Kidney epithelial cell (primary cell): ENCODE data around the gene ATOH7. TPM values are rescaled to one million over a fixed set of nuclear protein-coding genes. Genes with fewer than 3 reads are reported as not detected.
A peak's percentile ranks its signal among the peaks of the same experiment; 100 is the strongest.
"Not testable (repeated sequence)": the region's sequence is repeated elsewhere in the genome, so short reads cannot be mapped to it uniquely, and the experiment has no call there.

Experiments used
- DNase-seq: peaks from one replicate; pipeline ENCODE4 v3.0.0-alpha.2; 2010; ENCODE audit warnings: low read depth
- H3K27me3 ChIP-seq: 2 replicates; pipeline ENCODE4 v1.6.0; 2011; ENCODE audit warnings: low read length; ENCODE audit not compliant: control insufficient read depth, insufficient read depth
- H3K36me3 ChIP-seq: 2 replicates; pipeline ENCODE4 v1.5.1; 2011; ENCODE audit warnings: low read length; ENCODE audit not compliant: control insufficient read depth, insufficient read depth
- H3K4me3 ChIP-seq: 2 replicates; pipeline ENCODE4 v1.5.1; 2011; ENCODE audit warnings: low read depth, mild to moderate bottlenecking, control low read depth, low read length
- total RNA-seq: library from RNA; depleted of rRNA; stranded (reverse); fragments of >200 nt; gene quantifications from 2 replicates; pipeline ENCODE4 v1.2.3, GENCODE V29; 2015
- TF ChIP-seq, protein P1 (sequence below): IDR thresholded peaks from 2 replicates; pipeline ENCODE4 v1.5.1; 2011; ENCODE audit warnings: mild to moderate bottlenecking, moderate library complexity, low read length, control low read depth, inconsistent platforms; ENCODE audit not compliant: insufficient read depth, poor library complexity, severe bottlenecking

Gene ATOH7
- total RNA-seq = not detected in 2 replicates

DNA sequence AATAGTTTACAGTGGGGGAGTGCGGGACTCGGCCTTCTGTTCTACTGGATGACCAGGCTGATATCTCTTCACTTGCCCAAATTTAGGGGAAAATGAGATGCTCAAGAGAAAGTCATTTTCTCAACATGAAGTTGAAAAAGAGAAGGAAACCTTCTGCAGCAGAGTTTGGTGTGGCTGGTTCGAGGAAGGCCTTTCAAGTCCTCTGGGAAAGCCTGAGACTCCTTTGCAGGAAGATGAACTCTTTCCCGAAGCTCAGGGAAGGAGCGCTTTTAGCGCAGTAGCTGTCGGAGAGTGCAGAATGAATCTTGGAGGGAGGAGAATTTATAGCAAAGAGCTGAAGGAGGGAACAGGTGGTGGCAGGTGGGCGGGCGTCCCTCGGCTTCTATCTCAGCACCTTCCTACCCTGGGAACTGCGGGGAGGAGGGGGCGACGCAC lies at the start of gene ATOH7:
ATOH7 (minus strand) TSS at position 297 of the 435 bp plus-strand sequence. CDS start 436 bp downstream, outside the sequence.
- H3K27me3 ChIP-seq = peaks cover 2% of the 10 kb centered on the region
- TF ChIP-seq, protein P1, sequence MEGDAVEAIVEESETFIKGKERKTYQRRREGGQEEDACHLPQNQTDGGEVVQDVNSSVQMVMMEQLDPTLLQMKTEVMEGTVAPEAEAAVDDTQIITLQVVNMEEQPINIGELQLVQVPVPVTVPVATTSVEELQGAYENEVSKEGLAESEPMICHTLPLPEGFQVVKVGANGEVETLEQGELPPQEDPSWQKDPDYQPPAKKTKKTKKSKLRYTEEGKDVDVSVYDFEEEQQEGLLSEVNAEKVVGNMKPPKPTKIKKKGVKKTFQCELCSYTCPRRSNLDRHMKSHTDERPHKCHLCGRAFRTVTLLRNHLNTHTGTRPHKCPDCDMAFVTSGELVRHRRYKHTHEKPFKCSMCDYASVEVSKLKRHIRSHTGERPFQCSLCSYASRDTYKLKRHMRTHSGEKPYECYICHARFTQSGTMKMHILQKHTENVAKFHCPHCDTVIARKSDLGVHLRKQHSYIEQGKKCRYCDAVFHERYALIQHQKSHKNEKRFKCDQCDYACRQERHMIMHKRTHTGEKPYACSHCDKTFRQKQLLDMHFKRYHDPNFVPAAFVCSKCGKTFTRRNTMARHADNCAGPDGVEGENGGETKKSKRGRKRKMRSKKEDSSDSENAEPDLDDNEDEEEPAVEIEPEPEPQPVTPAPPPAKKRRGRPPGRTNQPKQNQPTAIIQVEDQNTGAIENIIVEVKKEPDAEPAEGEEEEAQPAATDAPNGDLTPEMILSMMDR = no peak
- H3K4me3 ChIP-seq = peak within 1 kb of the TSS; percentile 63
- no peak for DNase-seq
- no peaks in the 10 kb centered on the region for H3K36me3 ChIP-seq

DNA sequence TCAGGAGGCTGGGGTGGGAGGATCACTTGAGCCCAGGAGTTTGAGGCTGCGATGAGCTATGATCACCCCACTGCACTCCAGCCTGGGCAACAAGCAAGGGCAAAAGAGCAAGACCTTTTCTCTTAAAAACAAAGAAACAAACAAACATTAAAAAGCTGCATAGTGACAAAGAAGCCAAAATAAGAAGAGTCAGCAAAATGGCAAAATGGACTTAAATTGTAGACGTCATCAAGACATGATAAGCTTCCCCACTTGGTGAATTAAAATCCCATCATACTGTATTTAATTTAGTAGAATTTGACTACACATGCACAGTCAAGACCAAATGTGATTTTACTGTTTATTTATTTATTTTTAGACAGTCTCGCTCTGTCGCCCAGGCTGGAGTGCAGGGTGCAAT lies 48.8 kb upstream of the ATOH7 start:
- Histone ChIP-seq H3K4me3 (no peak overlapping the region), H3K36me3 (no peaks in the 10 kb centered on the region), H3K27me3 (no peaks in the 10 kb centered on the region)
- TF ChIP-seq, protein P1 = no peak
- DNase-seq = no peak

DNA sequence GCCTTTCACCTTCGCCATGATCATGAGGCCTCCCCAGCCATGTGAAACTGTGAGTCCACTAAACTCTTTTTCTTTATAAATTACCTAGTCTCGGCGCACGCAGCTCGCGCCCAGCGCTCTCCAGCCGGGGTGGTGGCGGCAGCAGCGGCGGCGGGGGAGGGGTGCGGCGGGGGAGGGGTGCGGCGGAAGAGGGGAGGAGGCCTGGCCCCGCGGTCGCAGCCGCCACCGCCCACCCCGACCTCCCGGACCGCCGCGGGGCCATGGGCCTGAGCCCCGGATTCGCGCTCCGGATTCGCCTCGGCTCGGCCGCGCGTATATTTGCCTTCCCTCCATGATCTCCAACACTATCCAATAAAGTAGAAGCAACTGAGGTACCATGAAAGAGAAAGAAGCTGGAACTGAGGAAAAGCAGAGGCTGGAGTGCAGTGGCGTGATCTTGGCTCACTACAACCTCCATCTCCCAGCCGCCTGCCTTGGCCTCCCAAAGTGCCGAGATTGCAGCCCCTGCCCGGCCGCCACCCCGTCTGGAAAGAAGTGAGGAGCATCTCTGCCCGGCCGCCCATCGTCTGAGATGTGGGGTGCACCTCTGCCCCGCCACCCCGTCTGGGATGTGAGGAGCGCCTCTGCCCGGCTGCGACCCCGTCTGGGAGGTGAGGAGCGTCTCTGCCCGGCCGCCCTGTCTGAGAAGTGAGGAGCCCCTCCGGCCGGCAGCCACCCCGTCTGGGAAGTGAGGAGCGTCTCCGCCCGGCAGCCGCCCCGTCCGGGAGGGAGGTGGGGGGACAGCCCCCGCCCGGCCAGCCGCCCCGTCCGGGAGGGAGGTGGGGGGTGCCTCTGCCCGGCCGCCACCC lies 47.2 kb upstream of the ATOH7 start:
- DNase-seq, H3K36me3 ChIP-seq, H3K4me3 ChIP-seq, H3K27me3 ChIP-seq: not testable (repeated sequence)

DNA sequence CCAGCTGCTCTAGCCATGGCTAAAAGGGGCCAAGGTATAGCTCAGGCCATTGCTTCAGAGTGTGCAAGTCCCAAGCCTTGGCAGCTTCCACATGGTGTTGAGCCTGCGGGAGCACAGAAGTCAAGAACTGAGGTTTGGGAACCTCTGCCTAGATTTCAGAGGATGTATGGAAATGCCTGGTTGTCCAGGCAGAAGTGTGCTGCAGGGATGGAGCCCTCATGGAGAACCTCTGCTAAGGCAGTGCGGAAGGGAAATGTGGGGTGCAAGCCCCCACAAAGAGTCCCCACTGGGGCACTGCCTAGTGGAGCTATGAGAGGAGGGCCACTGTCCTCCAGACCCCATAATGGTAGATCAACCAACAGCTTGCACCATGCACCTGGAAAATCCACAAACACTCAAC lies 45.9 kb upstream of the ATOH7 start:
- not testable (repeated sequence) for H3K36me3 ChIP-seq, H3K4me3 ChIP-seq, H3K27me3 ChIP-seq, DNase-seq

DNA sequence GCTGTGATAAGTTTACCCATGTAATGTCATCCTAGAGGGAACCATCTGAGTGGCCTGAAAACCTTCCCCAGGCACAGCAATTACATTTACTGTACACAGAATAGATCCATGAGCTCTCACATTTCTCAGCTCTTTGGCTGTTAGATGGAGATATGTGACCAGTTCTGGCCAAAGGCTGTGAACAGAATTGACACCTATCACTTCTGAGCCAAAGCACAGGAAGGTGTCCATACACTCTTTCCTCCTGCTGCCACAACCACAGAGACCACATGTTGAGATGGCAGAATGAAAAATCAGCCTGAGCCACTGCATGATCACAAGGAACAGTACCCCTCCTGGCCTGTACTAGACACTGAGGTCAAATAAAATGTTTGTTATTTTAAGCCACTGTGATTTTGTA lies 44.3 kb upstream of the ATOH7 start:
- DNase-seq = no peak
- H3K27me3 ChIP-seq = no peaks in the 10 kb centered on the region
- H3K36me3 ChIP-seq = no peaks in the 10 kb centered on the region
- no peak overlapping the region for H3K4me3 ChIP-seq
- TF ChIP-seq, protein P1 = no peak

DNA sequence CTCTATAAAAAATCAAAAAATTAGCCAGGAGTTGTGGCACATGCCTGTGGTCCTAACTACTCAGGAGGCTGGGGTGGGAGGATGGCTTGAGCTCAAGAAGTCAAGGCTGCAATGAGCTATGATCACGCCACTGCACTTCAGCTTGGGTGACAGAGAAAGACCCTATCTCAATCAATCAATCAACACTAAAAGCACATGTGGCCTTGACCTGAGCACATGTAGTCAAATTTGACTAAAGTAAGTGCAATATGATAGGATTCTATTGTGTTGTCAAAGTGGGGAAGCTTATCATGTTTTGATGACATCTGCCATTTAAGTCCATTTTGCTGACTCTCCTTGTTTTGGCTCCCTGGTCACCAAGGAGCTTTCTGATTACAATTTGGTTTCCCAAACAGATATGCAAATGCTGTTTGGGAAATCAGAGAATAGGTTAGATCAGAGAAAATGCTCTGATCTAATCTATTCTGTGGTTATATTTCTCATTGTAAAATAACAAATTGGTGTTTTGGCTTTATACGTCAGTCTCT lies 43.8 kb upstream of the ATOH7 start:
- TF ChIP-seq, protein P1 = no peak
- no peak for DNase-seq
- Histone ChIP-seq H3K27me3 (no peaks in the 10 kb centered on the region), H3K36me3 (no peaks in the 10 kb centered on the region), H3K4me3 (no peak overlapping the region)

DNA sequence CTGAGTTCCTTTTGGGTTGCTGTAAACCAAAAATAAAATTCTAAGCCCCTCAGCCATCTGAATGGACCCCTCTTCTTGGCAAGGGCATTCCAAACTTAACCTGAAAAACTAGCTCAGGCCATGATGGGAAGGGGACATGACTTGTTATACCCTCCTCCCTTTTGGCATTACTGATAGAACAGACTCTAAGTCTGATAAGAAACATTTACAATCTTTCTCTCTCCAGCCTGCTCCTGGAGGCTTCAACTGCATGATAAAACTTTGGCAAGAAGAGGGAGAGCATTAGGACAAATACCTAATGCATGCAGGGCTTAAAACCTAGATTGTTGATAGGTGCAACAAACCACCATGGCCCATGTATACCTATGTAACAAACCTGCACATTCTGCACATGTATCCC lies 40.9 kb upstream of the ATOH7 start:
- no peak overlapping the region for H3K4me3 ChIP-seq
- no peaks in the 10 kb centered on the region for H3K36me3 ChIP-seq
- no peaks in the 10 kb centered on the region for H3K27me3 ChIP-seq
- TF ChIP-seq, protein P1 = no peak
- DNase-seq = no peak
